ENCODE data around the gene TMSB10. TPM values are rescaled to one million over a fixed set of nuclear protein-coding genes. Genes with fewer than 3 reads are reported as not detected.

The TMSB10 gene
- total and polyA plus RNA-seq, 2 donors (not counting 1 experiment from before 2014, with no cell fraction given) = 7,414 to 8,130 TPM

GRCh38 chr2:84879584-84880394 is 25.7 kb upstream of the TMSB10 start:
- no peaks in the 10 kb centered on the region for H3K79me2 ChIP-seq (ENCODE audit: control insufficient read depth, insufficient read depth, low read length)
- peaks cover 2% of the 10 kb centered on the region for H3K4me1 ChIP-seq (ENCODE audit: control insufficient read depth, extremely low read depth, insufficient read depth, low read length)
- TF ChIP-seq CTCF (conservative IDR thresholded peaks at IDR 0.05 in 1 of 2, IDR thresholded peaks at IDR 0.05 in 1 of 2; ENCODE audit: low read depth in 1 of 2, low read length in 2 of 2) (no peak), EZH2 (IDR thresholded peaks at IDR 0.05; ENCODE audit: low read length, missing control alignments) (no peak)
- H2AFZ ChIP-seq (ENCODE audit: low read length) = no peak overlapping the region
- H3K9me3 ChIP-seq (ENCODE audit: control insufficient read depth, insufficient read depth, low read depth, low read length) = no peaks in the 10 kb centered on the region
- H3K4me3 ChIP-seq (replicated peaks in 1 of 4; ENCODE audit: control extremely low read depth in 1 of 4, insufficient read depth in 1 of 4, low read depth in 3 of 4, low read length in 4 of 4) = peak overlapping the region; percentile 42 to 80 (median 62)
- H3K36me3 ChIP-seq (ENCODE audit: control insufficient read depth, insufficient read depth, low read length) = no peaks in the 10 kb centered on the region
- H3K4me2 ChIP-seq (ENCODE audit: extremely low read depth, insufficient read depth, low read length) = peak overlapping the region; percentile 96
- no peak overlapping the region for H3K27ac ChIP-seq (ENCODE audit: insufficient read depth, low read length)
- no peaks in the 10 kb centered on the region for H4K20me1 ChIP-seq (ENCODE audit: control insufficient read depth, extremely low read depth, insufficient read depth, low read length)
- H3K27me3 ChIP-seq (ENCODE audit: control insufficient read depth, insufficient read depth, low read length) = peaks cover 5% of the 10 kb centered on the region
- DNase-seq (ENCODE audit: low read depth in 2 of 2) = no peak
- no peak overlapping the region for H3K9ac ChIP-seq (ENCODE audit: insufficient read depth, low read length)

- H3K4me3 ChIP-seq (replicated peaks in 1 of 4; ENCODE audit: control extremely low read depth in 1 of 4, insufficient read depth in 1 of 4, low read depth in 3 of 4, low read length in 4 of 4) = peak overlapping the region; percentile 42 to 80 (median 62)
- H3K9ac ChIP-seq (ENCODE audit: insufficient read depth, low read length) = no peak overlapping the region
- no peak for TF ChIP-seq CTCF (conservative IDR thresholded peaks at IDR 0.05 in 1 of 2, IDR thresholded peaks at IDR 0.05 in 1 of 2; ENCODE audit: low read depth in 1 of 2, low read length in 2 of 2)
- peak; percentile 50 for TF ChIP-seq EZH2 (IDR thresholded peaks at IDR 0.05; ENCODE audit: low read length, missing control alignments)
Measured at GRCh38 chr2:84880395-84880644, 25.1 kb upstream of the TMSB10 start.

GRCh38 chr2:84880645-84881521 is 24.6 kb upstream of the TMSB10 start, which contains the start of gene TRABD2A:
TSS of gene TRABD2A (minus strand) at chr2:84881084. CDS start at chr2:84881039, 45 bp downstream.
- Histone ChIP-seq H3K27ac (ENCODE audit: insufficient read depth, low read length) (peak within 1 kb of the TSS; percentile 6), H3K9ac (ENCODE audit: insufficient read depth, low read length) (peak within 1 kb of the TSS; percentile 53), H3K4me3 (replicated peaks in 1 of 4; ENCODE audit: control extremely low read depth in 1 of 4, insufficient read depth in 1 of 4, low read depth in 3 of 4, low read length in 4 of 4) (peak within 1 kb of the TSS; percentile 42 to 80 (median 62)), H3K4me1 (ENCODE audit: control insufficient read depth, extremely low read depth, insufficient read depth, low read length) (peaks cover 2% of the 10 kb centered on the region), H3K4me2 (ENCODE audit: extremely low read depth, insufficient read depth, low read length) (peak within 1 kb of the TSS; percentile 96), H3K27me3 (ENCODE audit: control insufficient read depth, insufficient read depth, low read length) (peaks cover 5% of the 10 kb centered on the region), H3K36me3 (ENCODE audit: control insufficient read depth, insufficient read depth, low read length) (no peaks in the 10 kb centered on the region), H3K79me2 (ENCODE audit: control insufficient read depth, insufficient read depth, low read length) (no peaks in the 10 kb centered on the region), H4K20me1 (ENCODE audit: control insufficient read depth, extremely low read depth, insufficient read depth, low read length) (no peaks in the 10 kb centered on the region), H3K9me3 (ENCODE audit: control insufficient read depth, insufficient read depth, low read depth, low read length) (no peaks in the 10 kb centered on the region), H2AFZ (ENCODE audit: low read length) (peak within 1 kb of the TSS; percentile 78)
- no peak for TF ChIP-seq CTCF (conservative IDR thresholded peaks at IDR 0.05 in 1 of 2, IDR thresholded peaks at IDR 0.05 in 1 of 2; ENCODE audit: low read depth in 1 of 2, low read length in 2 of 2)
- TF ChIP-seq EZH2 (IDR thresholded peaks at IDR 0.05; ENCODE audit: low read length, missing control alignments) = peak; percentile 23
- DNase-seq (ENCODE audit: low read depth in 2 of 2) = peak in 1 of 2 donors; percentile 86

More at GRCh38 chr2:84880395-84880644, 25.1 kb upstream of the TMSB10 start:
- no peaks in the 10 kb centered on the region for H4K20me1 ChIP-seq (ENCODE audit: control insufficient read depth, extremely low read depth, insufficient read depth, low read length)
- H3K27me3 ChIP-seq (ENCODE audit: control insufficient read depth, insufficient read depth, low read length) = peaks cover 5% of the 10 kb centered on the region
- no peaks in the 10 kb centered on the region for H3K9me3 ChIP-seq (ENCODE audit: control insufficient read depth, insufficient read depth, low read depth, low read length)
- no peaks in the 10 kb centered on the region for H3K36me3 ChIP-seq (ENCODE audit: control insufficient read depth, insufficient read depth, low read length)
- H3K27ac ChIP-seq (ENCODE audit: insufficient read depth, low read length) = no peak overlapping the region
- peak overlapping the region; percentile 62 for H2AFZ ChIP-seq (ENCODE audit: low read length)
- H3K4me1 ChIP-seq (ENCODE audit: control insufficient read depth, extremely low read depth, insufficient read depth, low read length) = peaks cover 2% of the 10 kb centered on the region
- H3K4me2 ChIP-seq (ENCODE audit: extremely low read depth, insufficient read depth, low read length) = peak overlapping the region; percentile 96
- no peaks in the 10 kb centered on the region for H3K79me2 ChIP-seq (ENCODE audit: control insufficient read depth, insufficient read depth, low read length)
- no peak for DNase-seq (ENCODE audit: low read depth in 2 of 2)
